ENCODE measurements around the gene GRK1. TPM values are rescaled to one million over a fixed set of nuclear protein-coding genes. Genes with fewer than 3 reads are reported as not detected.

Gene GRK1
- total and polyA plus RNA-seq, 2 of the 8 experiments (the other 6 are each of a cell fraction or from before 2014, with no cell fraction given) = 0.12 TPM; not detected in 1

GRCh38 chr13:113745059-113745458 lies 78.0 kb downstream of the GRK1 start:
- H2BK12ac ChIP-seq (ENCODE audit: low read depth, low read length) = no peak overlapping the region

More at GRCh38 chr13:113745059-113745458, 78.0 kb downstream of the GRK1 start:
- Histone ChIP-seq H2BK20ac (ENCODE audit: low read length) (no peak overlapping the region), H2AFZ (ENCODE audit: low read length) (no peak overlapping the region), H3K79me1 (ENCODE audit: low read depth, low read length) (no peaks in the 10 kb centered on the region), H2BK15ac (ENCODE audit: low read length) (no peak overlapping the region), H3K27me3 (replicated peaks in 1 of 4; ENCODE audit: control insufficient read depth in 3 of 4, extremely low read depth in 1 of 4, insufficient read depth in 3 of 4, low read length in 3 of 4) (no peaks in the 10 kb centered on the region), H4K20me1 (replicated peaks in 1 of 2; ENCODE audit: control insufficient read depth in 1 of 2, insufficient read depth in 2 of 2, low read length in 2 of 2) (no peaks in the 10 kb centered on the region), H3K9me3 (ENCODE audit: insufficient read depth in 2 of 2, low read depth in 1 of 2, low read length in 1 of 2) (no peaks in the 10 kb centered on the region), H3K27ac (ENCODE audit: low read depth, low read length) (no peak overlapping the region), H3K4me3 (ENCODE audit: extremely low read depth in 1 of 4, insufficient read depth in 2 of 4, low read depth in 3 of 4, low read length in 4 of 4) (no peak overlapping the region), H3K79me2 (ENCODE audit: control insufficient read depth in 1 of 2, insufficient read depth in 2 of 2, low read length in 2 of 2) (no peaks in the 10 kb centered on the region), H3K14ac (ENCODE audit: insufficient read length) (no peak overlapping the region), H3K18ac (ENCODE audit: extremely low read depth, low read length) (no peak overlapping the region), H3K4me1 (replicated peaks in 1 of 4; ENCODE audit: control insufficient read depth in 3 of 4, insufficient read depth in 4 of 4, low read length in 3 of 4) (peaks cover 0 to 8% (median 3%) of the 10 kb centered on the region in 4 experiments; a peak in 3 of 7 replicates), H2BK5ac (ENCODE audit: low read depth, low read length) (no peak overlapping the region), H4K91ac (replicated peaks; ENCODE audit: insufficient read length, low read length) (no peak overlapping the region), H3K36me3 (ENCODE audit: control insufficient read depth in 2 of 4, insufficient read depth in 4 of 4, low read length in 3 of 4) (no peaks in the 10 kb centered on the region), H3K23me2 (ENCODE audit: low read depth, low read length) (0 out of 2 replicates have a peak, but pooled peaks cover 2% of the 10 kb centered on the region), H4K5ac (ENCODE audit: insufficient read length, low read depth, low read length) (no peak overlapping the region), H3K56ac (replicated peaks; ENCODE audit: insufficient read length, low read depth, low read length) (no peak overlapping the region), H2BK120ac (replicated peaks; ENCODE audit: low read depth, low read length) (no peak overlapping the region), H2AK5ac (ENCODE audit: low read depth, low read length) (no peak overlapping the region), H3K4ac (replicated peaks; ENCODE audit: insufficient read length, low read depth, low read length) (no peak overlapping the region), H3K9ac (replicated peaks in 1 of 4; ENCODE audit: extremely low read depth in 1 of 4, low read depth in 3 of 4, low read length in 3 of 4) (no peak overlapping the region), H3K23ac (ENCODE audit: insufficient read length) (no peak overlapping the region), H4K8ac (ENCODE audit: extremely low read depth, insufficient read depth, low read length) (no peak overlapping the region), H3K4me2 (ENCODE audit: insufficient read depth in 1 of 2, low read depth in 2 of 2, low read length in 2 of 2) (no peak overlapping the region)
- ChIA-PET POLR2A (ENCODE audit: partially characterized antibody) (no interaction called here), CTCF (ENCODE audit: partially characterized antibody) (interaction anchor here (0.6 to 0.8 kb wide), 4 partner anchors 13 to 200 kb away, joined by 3 read pairs; no protein-coding TSS in a partner anchor)
- WGBS, 2 experiments (ENCODE audit: extremely low coverage in 1 of 2, insufficient coverage in 1 of 2, insufficient read length in 1 of 2, insufficient replicate concordance in 2 of 2, low coverage in 1 of 2, low lambda C conversion rate in 2 of 2, missing lambda C conversion rate in 1 of 2) = 88% methylated on average over 7 of the region's 9 CpGs; no CpG with 5 or more reads in 1 of the 2 experiments
- DNase-seq (ENCODE audit: low read depth in 1 of 2, low spot score in 2 of 2) (no peak), FAIRE-seq (no peak)
- no peak for TF ChIP-seq CBX5 (IDR thresholded peaks at IDR 0.05; ENCODE audit: low read depth, low read length)
- TF ChIP-seq E2F6 (IDR thresholded peaks at IDR 0.05) = no peak
- TF ChIP-seq EZH2 (IDR thresholded peaks at IDR 0.05; ENCODE audit: low read depth, low read length, severe bottlenecking) = no peak
